Bronchial epithelial cell (primary cell): ENCODE data around the gene TSPAN18. TPM values are rescaled to one million over a fixed set of nuclear protein-coding genes. Genes with fewer than 3 reads are reported as not detected.

Experiments
- DNase-seq: peaks from one replicate; pipeline ENCODE4 v3.0.0-alpha.2; 2010; ENCODE audit warnings: low read depth
- FAIRE-seq: peaks from 2 replicates; lab custom pipeline; 2011; peaks lifted over from hg19 to GRCh38; lab: Jason Lieb, UNC
- H3K27me3 ChIP-seq: 2 replicates; pipeline ENCODE4 v1.5.1; 2011; ENCODE audit warnings: low read length; ENCODE audit not compliant: control insufficient read depth, insufficient read depth
- H3K36me3 ChIP-seq: 2 replicates; pipeline ENCODE4 v1.5.1; 2011; ENCODE audit warnings: low read length; ENCODE audit not compliant: control insufficient read depth, insufficient read depth
- H3K4me3 ChIP-seq: 2 replicates; pipeline ENCODE4 v1.5.1; 2011; ENCODE audit warnings: mild to moderate bottlenecking, low read depth, low read length, control low read depth
- total RNA-seq: library from RNA; depleted of rRNA; stranded (reverse); fragments of >200 nt; gene quantifications from 2 replicates; pipeline ENCODE4 v1.2.1, GENCODE V29; 2014
- TF ChIP-seq, protein P1 (sequence below): IDR thresholded peaks from 2 replicates; pipeline ENCODE4 v1.5.1; 2011; ENCODE audit warnings: mild to moderate bottlenecking, moderate library complexity, low read length, control low read depth, inconsistent platforms; ENCODE audit not compliant: insufficient read depth, severe bottlenecking

Gene TSPAN18
- total RNA-seq, 1 donor from 2014 or later: not detected

DNA sequence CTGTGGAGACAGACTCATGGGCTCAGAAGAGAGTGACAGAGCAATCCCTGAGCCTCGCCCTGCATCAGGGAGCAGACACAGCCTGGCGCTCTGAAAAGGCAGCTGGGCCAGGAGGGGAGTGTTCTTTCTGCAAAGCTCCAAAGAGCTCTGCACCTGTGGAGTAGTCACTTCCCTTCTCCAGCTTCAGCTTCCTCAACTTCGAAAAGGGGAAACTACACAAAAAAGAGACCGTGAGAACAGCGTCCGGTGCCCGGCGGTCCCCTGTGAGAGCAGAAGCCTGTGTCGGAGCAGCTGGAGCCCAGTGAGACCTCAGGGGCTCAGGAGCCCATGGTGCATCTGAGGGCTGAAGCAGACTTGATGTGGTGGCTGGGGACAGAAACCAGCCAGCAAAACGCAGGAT is 188.9 kb downstream of the TSPAN18 start:
- TF ChIP-seq, protein P1, sequence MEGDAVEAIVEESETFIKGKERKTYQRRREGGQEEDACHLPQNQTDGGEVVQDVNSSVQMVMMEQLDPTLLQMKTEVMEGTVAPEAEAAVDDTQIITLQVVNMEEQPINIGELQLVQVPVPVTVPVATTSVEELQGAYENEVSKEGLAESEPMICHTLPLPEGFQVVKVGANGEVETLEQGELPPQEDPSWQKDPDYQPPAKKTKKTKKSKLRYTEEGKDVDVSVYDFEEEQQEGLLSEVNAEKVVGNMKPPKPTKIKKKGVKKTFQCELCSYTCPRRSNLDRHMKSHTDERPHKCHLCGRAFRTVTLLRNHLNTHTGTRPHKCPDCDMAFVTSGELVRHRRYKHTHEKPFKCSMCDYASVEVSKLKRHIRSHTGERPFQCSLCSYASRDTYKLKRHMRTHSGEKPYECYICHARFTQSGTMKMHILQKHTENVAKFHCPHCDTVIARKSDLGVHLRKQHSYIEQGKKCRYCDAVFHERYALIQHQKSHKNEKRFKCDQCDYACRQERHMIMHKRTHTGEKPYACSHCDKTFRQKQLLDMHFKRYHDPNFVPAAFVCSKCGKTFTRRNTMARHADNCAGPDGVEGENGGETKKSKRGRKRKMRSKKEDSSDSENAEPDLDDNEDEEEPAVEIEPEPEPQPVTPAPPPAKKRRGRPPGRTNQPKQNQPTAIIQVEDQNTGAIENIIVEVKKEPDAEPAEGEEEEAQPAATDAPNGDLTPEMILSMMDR: no peak
- Histone ChIP-seq H3K27me3 (peaks cover 3% of the 10 kb centered on the region), H3K36me3 (no peaks in the 10 kb centered on the region), H3K4me3 (no peak overlapping the region)
- FAIRE-seq (no peak), DNase-seq (no peak)

DNA sequence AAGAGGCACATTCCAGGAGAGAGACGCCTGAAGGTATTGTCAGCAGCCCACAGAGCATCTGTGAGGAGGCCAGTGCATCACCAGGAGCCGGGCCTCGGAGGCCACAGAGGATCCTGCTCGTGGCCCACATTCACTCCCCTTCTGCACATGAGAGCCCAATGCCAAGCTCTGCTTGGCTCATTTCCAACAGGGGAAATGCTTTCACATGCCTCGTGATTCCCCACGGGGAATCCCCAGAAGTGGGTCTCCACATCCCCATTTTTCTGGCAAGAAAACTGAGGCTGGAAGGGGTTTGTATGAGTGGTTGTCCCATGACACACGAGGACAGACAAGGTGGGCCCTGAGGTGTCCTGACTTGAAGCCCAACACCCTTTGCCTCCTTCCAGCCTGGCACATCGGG is 189.6 kb downstream of the TSPAN18 start:
- Histone ChIP-seq H3K27me3 (peaks cover 4% of the 10 kb centered on the region), H3K4me3 (no peak overlapping the region), H3K36me3 (no peaks in the 10 kb centered on the region)
- no peak for DNase-seq
- FAIRE-seq: no peak
- TF ChIP-seq, protein P1: no peak

DNA sequence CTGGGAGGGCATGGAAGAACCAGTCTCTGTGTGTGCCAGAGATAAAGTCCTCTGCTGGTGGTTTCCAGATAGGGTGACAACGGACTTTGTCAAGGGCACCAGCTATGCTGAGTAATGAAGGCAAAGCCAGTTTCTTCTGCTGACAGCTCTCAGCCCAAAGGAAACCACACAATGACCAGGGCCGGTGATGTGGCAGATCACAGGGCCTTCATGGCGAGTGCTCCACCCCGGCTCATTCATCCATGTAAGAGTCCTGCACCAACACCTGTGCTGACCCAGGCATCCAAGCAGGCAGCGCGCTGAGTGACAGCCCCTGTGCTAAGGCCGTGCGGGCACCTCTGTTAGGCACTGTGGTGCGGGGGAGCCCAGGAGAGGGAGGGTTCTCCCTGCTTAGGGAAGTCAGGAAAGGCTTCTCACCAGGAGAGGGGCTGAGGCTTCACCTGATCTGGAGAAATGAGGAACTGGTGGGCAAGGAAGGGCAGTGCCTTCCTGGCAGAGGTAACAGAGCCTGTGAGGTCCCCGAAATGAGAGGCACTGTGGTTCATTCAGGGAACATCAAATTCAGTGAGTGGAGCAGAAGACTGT is 190.1 kb downstream of the TSPAN18 start:
- no peaks in the 10 kb centered on the region for H3K36me3 ChIP-seq
- no peak for FAIRE-seq
- peaks cover 4% of the 10 kb centered on the region for H3K27me3 ChIP-seq
- H3K4me3 ChIP-seq: no peak overlapping the region
- no peak for DNase-seq
- TF ChIP-seq, protein P1: no peak

DNA sequence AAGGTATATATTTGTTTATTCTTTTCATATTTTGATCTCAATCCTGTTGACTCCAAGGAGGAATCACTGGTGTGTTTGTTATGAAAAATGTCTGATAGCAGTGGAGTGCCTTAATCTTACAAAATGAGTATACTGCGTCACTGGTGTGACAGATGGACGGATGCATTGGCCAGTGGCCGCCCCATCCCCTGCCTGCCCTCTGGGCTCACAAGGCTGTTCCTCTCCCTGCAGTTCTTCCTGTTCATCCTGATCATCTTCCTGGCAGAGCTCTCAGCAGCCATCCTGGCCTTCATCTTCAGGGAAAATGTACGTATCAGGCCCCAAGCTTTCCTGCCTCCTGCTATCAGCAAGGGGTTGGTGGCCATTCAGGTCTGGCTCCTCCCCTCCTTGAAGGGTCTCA is 191.0 kb downstream of the TSPAN18 start:
- FAIRE-seq (no peak), DNase-seq (no peak)
- H3K4me3 ChIP-seq: no peak overlapping the region
- TF ChIP-seq, protein P1: no peak
- H3K36me3 ChIP-seq: no peaks in the 10 kb centered on the region
- H3K27me3 ChIP-seq: peaks cover 4% of the 10 kb centered on the region

DNA sequence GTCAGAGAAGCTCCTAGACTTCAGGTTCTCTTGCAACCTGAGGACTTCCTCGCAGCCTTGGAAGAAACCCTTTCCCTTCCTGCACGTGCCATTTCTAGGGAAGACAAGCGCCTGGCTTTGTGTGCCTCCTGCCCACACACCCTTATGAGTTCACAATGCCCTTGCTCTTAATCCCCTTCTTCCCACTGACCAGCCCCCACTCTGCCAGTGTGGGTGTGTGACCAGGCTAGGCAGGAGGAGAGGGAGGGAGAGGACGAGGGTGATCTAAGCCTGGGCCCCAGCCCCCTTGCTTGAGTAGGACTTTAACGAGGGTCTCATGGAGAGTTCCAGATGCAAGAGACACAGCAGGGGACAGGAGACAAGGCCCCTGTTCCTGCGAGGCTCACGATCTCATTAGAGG is 193.7 kb downstream of the TSPAN18 start:
- DNase-seq (no peak), FAIRE-seq (no peak)
- TF ChIP-seq, protein P1: no peak
- H3K4me3 ChIP-seq: no peak overlapping the region
- peaks cover 4% of the 10 kb centered on the region for H3K27me3 ChIP-seq
- no peaks in the 10 kb centered on the region for H3K36me3 ChIP-seq

DNA sequence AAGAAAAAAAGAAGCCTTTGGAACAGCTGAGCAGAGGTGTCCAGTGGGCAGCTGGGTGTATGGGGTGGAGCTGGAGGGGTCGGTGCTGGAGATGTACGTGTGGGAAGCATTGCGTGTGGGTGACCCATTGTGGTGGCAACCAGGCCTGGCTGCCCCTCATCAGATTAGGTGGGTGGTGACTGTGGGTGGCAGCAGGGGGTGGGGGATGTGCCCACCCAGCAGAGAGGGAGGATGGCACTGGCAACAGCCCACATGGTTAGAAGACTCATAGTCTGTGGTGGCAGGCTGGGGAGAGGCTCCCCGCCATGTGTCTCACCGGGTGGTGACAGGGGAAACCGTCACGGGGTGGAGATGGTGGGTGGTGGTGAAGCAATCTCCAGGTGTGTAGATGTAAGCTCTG is 196.4 kb downstream of the TSPAN18 start:
- DNase-seq: no peak
- no peak overlapping the region for H3K4me3 ChIP-seq
- no peaks in the 10 kb centered on the region for H3K36me3 ChIP-seq
- TF ChIP-seq, protein P1: no peak
- FAIRE-seq: no peak
- H3K27me3 ChIP-seq: peaks cover 5% of the 10 kb centered on the region
